ENCODE measurements around the gene NRIP1. TPM values are rescaled to one million over a fixed set of nuclear protein-coding genes. Genes with fewer than 3 reads are reported as not detected.

Gene NRIP1
- total RNA-seq, result 10 to 100 TPM; 12.0 to 13.8 TPM

DNA sequence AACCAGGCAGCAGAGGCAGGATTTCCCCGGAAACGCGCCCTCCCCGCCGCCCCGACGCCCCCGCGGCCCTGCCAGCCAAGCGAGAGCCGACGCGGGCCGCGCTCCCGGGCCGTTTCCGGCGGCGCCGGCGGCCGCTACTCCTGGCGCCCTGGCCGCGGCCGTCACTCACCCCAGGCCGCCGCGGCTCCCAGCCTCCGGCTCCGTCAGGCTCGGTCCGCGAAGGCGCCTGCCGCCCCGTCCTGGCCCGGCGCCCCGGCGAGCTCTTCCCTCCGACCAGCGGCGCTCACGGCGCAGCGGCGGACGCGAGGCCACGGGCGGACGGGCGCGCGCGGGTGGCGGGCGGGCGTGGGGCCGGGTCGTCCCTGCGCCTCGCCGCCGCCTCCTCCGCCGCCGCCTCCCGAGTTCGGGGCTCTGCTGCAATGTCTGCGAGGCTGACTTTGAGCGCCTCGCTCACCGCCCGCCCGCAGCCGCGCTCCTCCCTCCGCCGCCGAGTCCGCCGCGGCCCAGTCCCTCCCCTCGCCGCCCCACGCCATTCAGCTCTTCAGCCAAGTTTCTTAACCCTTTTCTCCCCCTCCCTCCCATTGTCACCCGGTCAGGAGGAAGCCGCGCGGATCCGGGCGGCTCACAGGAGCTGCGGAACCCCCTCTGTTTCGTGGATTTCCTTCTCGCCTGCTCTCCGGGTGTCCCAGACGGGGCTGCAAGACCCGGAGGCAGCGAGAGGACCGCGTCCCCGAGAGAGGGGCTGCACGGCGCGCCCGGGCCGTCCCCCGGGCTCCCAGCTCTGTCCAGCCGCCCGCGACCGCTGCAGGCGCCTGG lies at the start of gene NRIP1:
Gene NRIP1, minus strand, starts transcription at position 425 of the 816 bp plus-strand sequence. CDS start 96,808 bp downstream, outside the sequence.
- CTCF ChIA-PET, result interaction anchor here (0.5 to 1.8 kb wide), 3 partner anchors 11 to 1323 kb away, joined by 3 to 5 read pairs (median 4); no protein-coding TSS in a partner anchor
- Mint-ChIP-seq H3K27me3 (peaks cover 28% of the 10 kb centered on the region), H3K9me3 (no peaks in the 10 kb centered on the region), H3K27ac (peak within 1 kb of the TSS; percentile 99), H3K4me1 (peaks cover 49% of the 10 kb centered on the region), H3K36me3 (ENCODE audit: low read depth) (no peaks in the 10 kb centered on the region), H3K4me3 (peak within 1 kb of the TSS; percentile 97)
- DNase-seq, result peak; percentile 80
- POLR2A ChIA-PET, result interaction anchor here (0.6 kb wide), 1 partner anchor 435 kb away, joined by 3 read pairs; no protein-coding TSS in a partner anchor

DNA sequence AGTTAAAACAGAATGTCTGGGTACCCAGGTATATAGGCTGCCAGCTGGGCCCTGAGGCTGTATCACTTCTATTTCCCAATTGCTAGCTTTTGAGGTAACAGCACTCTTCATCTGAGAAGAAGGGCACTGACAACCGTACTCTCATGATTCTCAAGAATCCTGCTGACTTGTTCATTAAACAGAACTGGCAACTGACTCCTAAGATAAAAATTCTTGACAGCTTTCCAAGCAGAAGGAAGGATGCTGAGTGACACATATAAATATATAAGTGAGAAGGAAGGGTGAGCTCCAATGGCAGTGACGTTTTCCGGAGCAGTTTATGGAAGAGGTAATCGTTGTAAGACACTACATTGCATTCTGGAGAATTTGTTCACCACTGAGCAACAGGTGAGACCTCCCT lies 48.1 kb upstream of the NRIP1 start:
- no peak overlapping the region for H3K27ac Mint-ChIP-seq
- no peaks in the 10 kb centered on the region for H3K9me3 Mint-ChIP-seq
- no peaks in the 10 kb centered on the region for H3K27me3 Mint-ChIP-seq
- H3K36me3 Mint-ChIP-seq (ENCODE audit: low read depth), result no peaks in the 10 kb centered on the region
- CTCF ChIA-PET, result interaction anchor here (1.6 kb wide), 1 partner anchor 31 kb away, joined by 3 read pairs; no protein-coding TSS in a partner anchor
- DNase-seq, result no peak
- POLR2A ChIA-PET, result no interaction called here
- H3K4me1 Mint-ChIP-seq, result no peaks in the 10 kb centered on the region
- no peak overlapping the region for H3K4me3 Mint-ChIP-seq

DNA sequence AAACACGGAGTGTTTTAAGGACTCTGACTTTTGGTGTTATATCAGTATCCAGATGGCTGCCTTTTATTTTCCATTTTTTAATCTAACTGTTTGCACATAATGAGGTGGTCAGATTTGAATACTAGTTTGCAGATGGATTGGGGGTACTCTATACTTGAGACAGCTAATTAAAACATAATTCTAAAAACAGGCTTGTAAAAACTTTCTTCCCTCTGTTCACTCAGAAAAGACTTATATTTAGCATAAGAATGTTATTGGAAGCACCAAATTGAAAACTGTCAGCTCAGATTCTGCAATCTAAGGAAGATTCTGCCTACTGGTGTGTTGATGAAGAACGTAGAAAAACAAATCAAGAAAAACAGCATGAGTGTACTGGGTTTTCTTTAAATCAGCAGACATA lies 44.0 kb upstream of the NRIP1 start:
- no peaks in the 10 kb centered on the region for H3K27me3 Mint-ChIP-seq
- ChIA-PET POLR2A (no interaction called here), CTCF (no interaction called here)
- no peaks in the 10 kb centered on the region for H3K36me3 Mint-ChIP-seq (ENCODE audit: low read depth)
- H3K9me3 Mint-ChIP-seq, result no peaks in the 10 kb centered on the region
- H3K27ac Mint-ChIP-seq, result no peak overlapping the region
- no peak for DNase-seq
- H3K4me1 Mint-ChIP-seq, result no peaks in the 10 kb centered on the region
- H3K4me3 Mint-ChIP-seq, result no peak overlapping the region

- CTCF ChIA-PET, result interaction anchor here (1.1 kb wide), 1 partner anchor 80 kb away, joined by 3 read pairs; no protein-coding TSS in a partner anchor
- POLR2A ChIA-PET, result no interaction called here
- Mint-ChIP-seq H3K4me3 (no peak overlapping the region), H3K4me1 (no peaks in the 10 kb centered on the region), H3K9me3 (no peaks in the 10 kb centered on the region), H3K27ac (no peak overlapping the region), H3K36me3 (ENCODE audit: low read depth) (no peaks in the 10 kb centered on the region), H3K27me3 (no peaks in the 10 kb centered on the region)
- DNase-seq, result no peak
Measured at GRCh38 chr21:15104470-15104869, 39.7 kb upstream of the NRIP1 start.

DNA sequence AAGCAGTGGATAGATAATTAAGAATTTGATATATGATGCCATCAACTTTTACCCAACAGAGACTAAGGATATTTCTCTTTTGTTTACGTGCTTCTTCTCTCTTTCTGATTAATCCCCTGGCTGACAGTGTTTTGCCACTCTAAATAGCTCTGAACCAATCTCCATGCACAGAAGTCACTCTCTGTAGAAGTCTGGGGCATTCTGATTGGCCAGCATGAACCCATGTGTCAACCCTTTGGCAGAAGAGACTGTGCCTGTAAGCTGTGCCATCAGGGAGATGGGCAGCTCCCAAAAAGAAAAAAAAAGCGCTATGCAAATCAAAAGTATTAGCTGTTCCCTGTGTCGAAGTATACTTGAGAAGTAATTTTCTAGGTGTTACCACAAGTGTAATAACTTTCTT lies 34.1 kb upstream of the NRIP1 start:
- no peaks in the 10 kb centered on the region for H3K27me3 Mint-ChIP-seq
- no peak overlapping the region for H3K27ac Mint-ChIP-seq
- CTCF ChIA-PET, result no interaction called here
- DNase-seq, result no peak
- H3K36me3 Mint-ChIP-seq (ENCODE audit: low read depth), result no peaks in the 10 kb centered on the region
- no peaks in the 10 kb centered on the region for H3K9me3 Mint-ChIP-seq
- H3K4me3 Mint-ChIP-seq, result no peak overlapping the region
- POLR2A ChIA-PET, result no interaction called here
- no peaks in the 10 kb centered on the region for H3K4me1 Mint-ChIP-seq

DNA sequence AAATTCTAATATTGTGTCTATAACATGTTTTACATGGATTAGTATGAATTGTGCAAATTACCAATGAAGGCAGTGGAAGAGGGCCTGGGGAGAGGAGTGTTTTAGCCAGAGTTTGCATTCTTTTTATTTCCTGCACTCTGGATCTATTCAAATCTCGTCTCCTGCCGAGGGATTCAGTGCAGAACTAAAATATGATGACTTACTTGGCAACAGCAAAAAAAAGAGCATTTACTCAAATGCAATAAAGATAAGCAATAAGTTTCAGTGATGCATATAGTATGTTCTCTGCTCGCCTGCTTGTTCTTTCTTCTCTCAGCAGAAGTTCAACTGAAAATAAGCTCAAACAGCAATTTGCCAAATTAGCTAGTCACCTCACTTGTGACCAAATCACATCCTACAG lies 33.4 kb upstream of the NRIP1 start:
- ChIA-PET POLR2A (no interaction called here), CTCF (no interaction called here)
- no peak for DNase-seq
- Mint-ChIP-seq H3K36me3 (ENCODE audit: low read depth) (no peaks in the 10 kb centered on the region), H3K4me3 (no peak overlapping the region), H3K27me3 (no peaks in the 10 kb centered on the region), H3K27ac (no peak overlapping the region), H3K9me3 (no peaks in the 10 kb centered on the region), H3K4me1 (no peaks in the 10 kb centered on the region)

GRCh38 chr21:15097580-15097979 lies 32.8 kb upstream of the NRIP1 start:
- H3K9me3 Mint-ChIP-seq, result no peaks in the 10 kb centered on the region
- POLR2A ChIA-PET, result no interaction called here
- CTCF ChIA-PET, result no interaction called here
- DNase-seq, result no peak
- no peak overlapping the region for H3K4me3 Mint-ChIP-seq
- no peaks in the 10 kb centered on the region for H3K4me1 Mint-ChIP-seq
- no peak overlapping the region for H3K27ac Mint-ChIP-seq
- no peaks in the 10 kb centered on the region for H3K27me3 Mint-ChIP-seq
- no peaks in the 10 kb centered on the region for H3K36me3 Mint-ChIP-seq (ENCODE audit: low read depth)

DNA sequence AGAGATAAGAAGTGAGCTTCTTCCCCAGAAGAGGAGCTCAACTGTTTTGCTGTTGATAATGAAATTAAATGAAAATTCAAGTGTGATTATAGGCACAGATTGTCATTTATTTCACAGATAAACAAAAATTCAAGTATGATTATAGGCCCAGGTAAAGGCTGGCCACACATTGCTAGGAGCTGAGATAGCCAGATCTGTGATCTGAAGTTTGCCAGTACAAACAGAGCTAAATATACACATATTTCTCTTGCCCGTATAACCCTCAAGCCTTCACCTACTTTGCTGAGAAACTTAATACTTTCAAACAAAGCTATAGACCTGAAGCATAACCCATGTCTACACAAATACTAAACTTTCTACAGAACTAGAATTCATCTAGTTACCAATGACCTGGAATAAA lies 31.3 kb upstream of the NRIP1 start:
- no peak for DNase-seq
- CTCF ChIA-PET, result interaction anchor here (0.5 kb wide), 1 partner anchor 556 kb away, joined by 3 read pairs; no protein-coding TSS in a partner anchor
- Mint-ChIP-seq H3K4me1 (no peaks in the 10 kb centered on the region), H3K27ac (no peak overlapping the region), H3K27me3 (no peaks in the 10 kb centered on the region), H3K4me3 (no peak overlapping the region), H3K9me3 (no peaks in the 10 kb centered on the region), H3K36me3 (ENCODE audit: low read depth) (no peaks in the 10 kb centered on the region)
- POLR2A ChIA-PET, result no interaction called here

GRCh38 chr21:15095326-15095725 lies 30.5 kb upstream of the NRIP1 start:
- CTCF ChIA-PET, result no interaction called here
- H3K4me3 Mint-ChIP-seq, result no peak overlapping the region
- no peaks in the 10 kb centered on the region for H3K9me3 Mint-ChIP-seq
- no peak overlapping the region for H3K27ac Mint-ChIP-seq
- no peak for DNase-seq
- no peaks in the 10 kb centered on the region for H3K27me3 Mint-ChIP-seq
- POLR2A ChIA-PET, result no interaction called here
- no peaks in the 10 kb centered on the region for H3K36me3 Mint-ChIP-seq (ENCODE audit: low read depth)
- no peaks in the 10 kb centered on the region for H3K4me1 Mint-ChIP-seq

- CTCF ChIA-PET, result no interaction called here
- no peaks in the 10 kb centered on the region for H3K36me3 Mint-ChIP-seq (ENCODE audit: low read depth)
- no peak overlapping the region for H3K27ac Mint-ChIP-seq
- H3K4me3 Mint-ChIP-seq, result no peak overlapping the region
- H3K9me3 Mint-ChIP-seq, result no peaks in the 10 kb centered on the region
- POLR2A ChIA-PET, result no interaction called here
- no peak for DNase-seq
- no peaks in the 10 kb centered on the region for H3K27me3 Mint-ChIP-seq
- no peaks in the 10 kb centered on the region for H3K4me1 Mint-ChIP-seq
Measured at GRCh38 chr21:15094706-15095105, 29.9 kb upstream of the NRIP1 start.

- H3K4me3 Mint-ChIP-seq, result no peak overlapping the region
- H3K4me1 Mint-ChIP-seq, result no peaks in the 10 kb centered on the region
- H3K36me3 Mint-ChIP-seq (ENCODE audit: low read depth), result no peaks in the 10 kb centered on the region
- no peaks in the 10 kb centered on the region for H3K27me3 Mint-ChIP-seq
- no peak for DNase-seq
- H3K9me3 Mint-ChIP-seq, result no peaks in the 10 kb centered on the region
- no peak overlapping the region for H3K27ac Mint-ChIP-seq
- POLR2A ChIA-PET, result no interaction called here
- CTCF ChIA-PET, result no interaction called here
Measured at GRCh38 chr21:15093216-15093615, 28.4 kb upstream of the NRIP1 start.

DNA sequence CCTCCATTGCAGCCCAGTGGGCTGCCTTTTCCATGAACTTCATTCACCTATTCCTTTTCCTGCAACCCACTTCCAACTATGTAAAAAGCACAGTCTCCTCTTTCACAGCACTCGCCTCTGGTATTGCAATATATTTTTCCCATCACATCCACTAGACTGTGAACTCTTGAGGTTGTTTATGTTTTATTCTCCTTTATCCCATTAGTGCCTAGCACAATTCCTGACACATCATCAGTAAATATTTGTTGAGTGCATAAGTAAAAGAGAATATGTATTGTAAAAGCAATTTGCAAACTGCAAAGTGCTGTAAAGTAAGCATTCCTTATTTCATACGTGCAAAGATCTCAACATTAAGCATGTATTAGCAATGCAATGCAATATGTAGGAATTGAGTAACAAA lies 27.9 kb upstream of the NRIP1 start:
- H3K27ac Mint-ChIP-seq, result no peak overlapping the region
- ChIA-PET POLR2A (no interaction called here), CTCF (no interaction called here)
- no peaks in the 10 kb centered on the region for H3K36me3 Mint-ChIP-seq (ENCODE audit: low read depth)
- no peak for DNase-seq
- H3K4me1 Mint-ChIP-seq, result no peaks in the 10 kb centered on the region
- H3K9me3 Mint-ChIP-seq, result no peaks in the 10 kb centered on the region
- no peak overlapping the region for H3K4me3 Mint-ChIP-seq
- no peaks in the 10 kb centered on the region for H3K27me3 Mint-ChIP-seq

GRCh38 chr21:15090390-15090789 lies 25.6 kb upstream of the NRIP1 start:
- Mint-ChIP-seq H3K27ac (no peak overlapping the region), H3K9me3 (no peaks in the 10 kb centered on the region), H3K4me1 (no peaks in the 10 kb centered on the region), H3K27me3 (no peaks in the 10 kb centered on the region), H3K4me3 (no peak overlapping the region), H3K36me3 (ENCODE audit: low read depth) (no peaks in the 10 kb centered on the region)
- DNase-seq, result no peak
- ChIA-PET CTCF (no interaction called here), POLR2A (no interaction called here)

- Mint-ChIP-seq H3K9me3 (no peaks in the 10 kb centered on the region), H3K36me3 (ENCODE audit: low read depth) (no peaks in the 10 kb centered on the region), H3K27me3 (no peaks in the 10 kb centered on the region), H3K27ac (no peak overlapping the region), H3K4me3 (no peak overlapping the region), H3K4me1 (no peaks in the 10 kb centered on the region)
- ChIA-PET POLR2A (no interaction called here), CTCF (no interaction called here)
- no peak for DNase-seq
Measured at GRCh38 chr21:15088488-15088887, 23.7 kb upstream of the NRIP1 start.
